Activated CD4-positive, alpha-beta T cell treated with anti-CD3 and anti-CD28 coated beads for 36 hours (primary cell): Measurements from ENCODE around the gene MXD4. TPM values are rescaled to one million over a fixed set of nuclear protein-coding genes. Genes with fewer than 3 reads are reported as not detected.

Experiments used
- ATAC-seq: fragments of 200-7000 bp; cut with Tn5 transposase; one replicate; pipeline ENCODE4 v1.10.0; 2021; ENCODE audit warnings: mild to moderate bottlenecking, moderate library complexity
- CTCF ChIA-PET: fragments of 350-600 bp; sonication (Branson Sonifier 250); formaldehyde crosslinking; loops from one replicate; lab custom pipeline; 2021; ENCODE audit warnings: antibody characterized with exemption; lab: Charles Lee
- POLR2A ChIA-PET: fragments of 350-600 bp; sonication (Branson Sonifier 250); formaldehyde crosslinking; loops from one replicate; lab custom pipeline; 2021; ENCODE audit warnings: antibody characterized with exemption, inconsistent platforms; lab: Charles Lee
- DNase-seq: peaks from one replicate; pipeline ENCODE4 v3.0.0-alpha.2; 2020
- H3K27ac Mint-ChIP-seq: one replicate; pipeline ENCODE4 v1.8.0; 2021; ENCODE audit warnings: mixed read lengths
- H3K27me3 Mint-ChIP-seq: one replicate; pipeline ENCODE4 v1.8.0; 2021; ENCODE audit warnings: mixed read lengths
- H3K36me3 Mint-ChIP-seq: one replicate; pipeline ENCODE4 v1.8.0; 2021; ENCODE audit warnings: low read depth, mixed read lengths
- H3K4me1 Mint-ChIP-seq: one replicate; pipeline ENCODE4 v1.8.0; 2021; ENCODE audit warnings: mixed read lengths
- H3K4me3 Mint-ChIP-seq: one replicate; pipeline ENCODE4 v1.8.0; 2021; ENCODE audit warnings: mild to moderate bottlenecking, moderate library complexity, mixed read lengths
- H3K9me3 Mint-ChIP-seq: one replicate; pipeline ENCODE4 v1.8.0; 2021; ENCODE audit warnings: low read depth, mixed read lengths
- intact Hi-C, 2 experiments: fragments of 100-400 bp; cut with DNase I in 1 of 2; cut with micrococcal nuclease in 1 of 2; formaldehyde crosslinking; loops; one replicate each; pipeline versions ENCODE4 v1.14.2 to v1.15.1; 2022 to 2024; cut with DNase I, micrococcal nuclease
- total RNA-seq, 2 experiments: library from RNA; stranded (reverse); gene quantifications; one replicate each; pipeline ENCODE4 v1.2.3, GENCODE V29; 2021

The MXD4 gene
- total RNA-seq, 2 experiments from 2014 or later = 1.6 to 2.3 TPM

GRCh38 chr4:2251795-2252529, 9.9 kb downstream of the MXD4 start:
- DNase-seq = peak; percentile 2
- no peaks in the 10 kb centered on the region for H3K27me3 Mint-ChIP-seq
- H3K4me1 Mint-ChIP-seq = no peaks in the 10 kb centered on the region
- no peaks in the 10 kb centered on the region for H3K36me3 Mint-ChIP-seq
- H3K4me3 Mint-ChIP-seq = no peak overlapping the region
- no peak overlapping the region for H3K27ac Mint-ChIP-seq
- POLR2A ChIA-PET = no interaction called here
- intact Hi-C loops = no loop called here
- no peak for ATAC-seq
- no peaks in the 10 kb centered on the region for H3K9me3 Mint-ChIP-seq
- CTCF ChIA-PET = interaction anchor here (0.6 to 2.6 kb wide), 2 partner anchors 32 to 37 kb away, joined by 3 to 9 read pairs; no protein-coding TSS in a partner anchor

GRCh38 chr4:2251073-2251794, 10.7 kb downstream of the MXD4 start:
- DNase-seq = peak; percentile 3
- no peaks in the 10 kb centered on the region for H3K27me3 Mint-ChIP-seq
- intact Hi-C loops = no loop called here
- H3K36me3 Mint-ChIP-seq = no peaks in the 10 kb centered on the region
- no peak for ATAC-seq
- ChIA-PET POLR2A (no interaction called here), CTCF (interaction anchor here (0.6 to 2.6 kb wide), 2 partner anchors 31 to 36 kb away, joined by 3 to 9 read pairs; no protein-coding TSS in a partner anchor)
- H3K27ac Mint-ChIP-seq = no peak overlapping the region
- no peaks in the 10 kb centered on the region for H3K9me3 Mint-ChIP-seq
- no peak overlapping the region for H3K4me3 Mint-ChIP-seq
- no peaks in the 10 kb centered on the region for H3K4me1 Mint-ChIP-seq

GRCh38 chr4:2250357-2251072, 11.4 kb downstream of the MXD4 start:
- ATAC-seq (no peak), DNase-seq (peak; percentile 0)
- POLR2A ChIA-PET = no interaction called here
- intact Hi-C loops = no loop called here
- Mint-ChIP-seq H3K4me1 (peaks cover 1% of the 10 kb centered on the region), H3K36me3 (no peaks in the 10 kb centered on the region), H3K27ac (no peak overlapping the region), H3K9me3 (no peaks in the 10 kb centered on the region), H3K4me3 (no peak overlapping the region), H3K27me3 (no peaks in the 10 kb centered on the region)
- CTCF ChIA-PET = interaction anchor here (2.6 kb wide), 1 partner anchor 30 kb away, joined by 9 read pairs; no protein-coding TSS in a partner anchor

- Mint-ChIP-seq H3K27me3 (no peaks in the 10 kb centered on the region), H3K36me3 (no peaks in the 10 kb centered on the region), H3K4me3 (no peak overlapping the region), H3K9me3 (no peaks in the 10 kb centered on the region), H3K4me1 (peaks cover 9% of the 10 kb centered on the region), H3K27ac (no peak overlapping the region)
- POLR2A ChIA-PET = no interaction called here
- intact Hi-C loops = no loop called here
- ATAC-seq = no peak
- CTCF ChIA-PET = interaction anchor here (0.6 to 2.6 kb wide), 4 partner anchors 12 to 307 kb away, joined by 3 to 9 read pairs (median 4); partner anchors contain the start of gene MXD4
- no peak for DNase-seq
These were observed 12.2 kb downstream of the MXD4 start for GRCh38 chr4:2249526-2250356.

- no peaks in the 10 kb centered on the region for H3K9me3 Mint-ChIP-seq
These were observed 13.1 kb downstream of the MXD4 start for GRCh38 chr4:2248821-2249261.

GRCh38 chr4:2248044-2248780, 13.7 kb downstream of the MXD4 start:
- intact Hi-C loops = no loop called here
- DNase-seq = peak; percentile 3
- CTCF ChIA-PET = interaction anchor here (1.1 kb wide), 1 partner anchor 14 kb away, joined by 3 read pairs; the partner anchor contains the start of gene MXD4
- H3K9me3 Mint-ChIP-seq = no peaks in the 10 kb centered on the region
- no peaks in the 10 kb centered on the region for H3K36me3 Mint-ChIP-seq
- peaks cover 17% of the 10 kb centered on the region for H3K4me1 Mint-ChIP-seq
- H3K27me3 Mint-ChIP-seq = no peaks in the 10 kb centered on the region
- no peak for ATAC-seq
- POLR2A ChIA-PET = no interaction called here
- H3K27ac Mint-ChIP-seq = no peak overlapping the region
- H3K4me3 Mint-ChIP-seq = no peak overlapping the region

More at GRCh38 chr4:2248821-2249261, 13.1 kb downstream of the MXD4 start:
- no peak overlapping the region for H3K27ac Mint-ChIP-seq
- DNase-seq (peak; percentile 3), ATAC-seq (no peak)
- ChIA-PET POLR2A (no interaction called here), CTCF (interaction anchor here (0.6 to 1.1 kb wide), 3 partner anchors 13 to 307 kb away, joined by 3 to 4 read pairs (median 3); partner anchors contain the start of gene MXD4)
- intact Hi-C loops = no loop called here
- H3K4me1 Mint-ChIP-seq = peaks cover 12% of the 10 kb centered on the region
- no peaks in the 10 kb centered on the region for H3K36me3 Mint-ChIP-seq
- H3K4me3 Mint-ChIP-seq = no peak overlapping the region
- no peaks in the 10 kb centered on the region for H3K27me3 Mint-ChIP-seq

GRCh38 chr4:2247128-2248043, 14.5 kb downstream of the MXD4 start:
- POLR2A ChIA-PET = no interaction called here

GRCh38 chr4:2246384-2247127, 15.4 kb downstream of the MXD4 start:
- ATAC-seq = no peak
- H3K36me3 Mint-ChIP-seq = no peaks in the 10 kb centered on the region
- ChIA-PET POLR2A (no interaction called here), CTCF (no interaction called here)
- H3K27me3 Mint-ChIP-seq = no peaks in the 10 kb centered on the region
- intact Hi-C loops = no loop called here
- H3K9me3 Mint-ChIP-seq = no peaks in the 10 kb centered on the region
- no peak overlapping the region for H3K27ac Mint-ChIP-seq
- no peak overlapping the region for H3K4me3 Mint-ChIP-seq
- peaks cover 19% of the 10 kb centered on the region for H3K4me1 Mint-ChIP-seq
- DNase-seq = no peak

More at GRCh38 chr4:2247128-2248043, 14.5 kb downstream of the MXD4 start:
- intact Hi-C loops = no loop called here
- H3K27me3 Mint-ChIP-seq = no peaks in the 10 kb centered on the region
- H3K36me3 Mint-ChIP-seq = no peaks in the 10 kb centered on the region
- ATAC-seq (no peak), DNase-seq (peak; percentile 4)
- H3K27ac Mint-ChIP-seq = no peak overlapping the region
- CTCF ChIA-PET = no interaction called here
- H3K4me3 Mint-ChIP-seq = no peak overlapping the region
- H3K4me1 Mint-ChIP-seq = peaks cover 18% of the 10 kb centered on the region
- no peaks in the 10 kb centered on the region for H3K9me3 Mint-ChIP-seq

GRCh38 chr4:2245787-2246275, 16.1 kb downstream of the MXD4 start:
- DNase-seq (no peak), ATAC-seq (no peak)
- H3K9me3 Mint-ChIP-seq = no peaks in the 10 kb centered on the region
- ChIA-PET POLR2A (no interaction called here), CTCF (interaction anchor here (0.6 kb wide), 1 partner anchor 200 kb away, joined by 3 read pairs; no protein-coding TSS in a partner anchor)
- H3K4me1 Mint-ChIP-seq = peaks cover 20% of the 10 kb centered on the region
- H3K27ac Mint-ChIP-seq = no peak overlapping the region
- peaks cover 2% of the 10 kb centered on the region for H3K36me3 Mint-ChIP-seq
- H3K27me3 Mint-ChIP-seq = no peaks in the 10 kb centered on the region
- intact Hi-C loops = no loop called here
- no peak overlapping the region for H3K4me3 Mint-ChIP-seq
